ENCODE measurements around the gene BAG1. TPM values are rescaled to one million over a fixed set of nuclear protein-coding genes. Genes with fewer than 3 reads are reported as not detected.

The BAG1 gene
- total and polyA plus RNA-seq, 2 experiments from 2014 or later, result 44.7 to 55.4 TPM

- H3K36me3 ChIP-seq (ENCODE audit: insufficient read depth), result no peaks in the 10 kb centered on the region
- H3K27ac ChIP-seq (ENCODE audit: low read depth), result no peak overlapping the region
- no peaks in the 10 kb centered on the region for H3K4me1 ChIP-seq (ENCODE audit: insufficient read depth)
- H3K9me2 ChIP-seq (ENCODE audit: insufficient read depth), result no peaks in the 10 kb centered on the region
- H3K27me3 ChIP-seq (ENCODE audit: insufficient read depth), result no peaks in the 10 kb centered on the region
- DNase-seq (ENCODE audit: low spot score), result no peak
- no peak overlapping the region for H3K4me3 ChIP-seq
- H3K4me2 ChIP-seq, result no peak overlapping the region
- ATAC-seq, result no peak; the same call in 2 of the 3 replicates
- Mint-ChIP-seq H3K4me3 (no peak overlapping the region), H3K4me1 (peaks cover 7% of the 10 kb centered on the region), H3K36me3 (ENCODE audit: low read depth) (no peaks in the 10 kb centered on the region), H3K9me3 (no peaks in the 10 kb centered on the region), H3K27ac (no peak overlapping the region), H3K27me3 (ENCODE audit: insufficient read depth, low read depth, poor library complexity) (no peaks in the 10 kb centered on the region)
- no peak for TF ChIP-seq ZNF462 (CRISPR knock-in tag; IDR thresholded peaks at IDR 0.05)
- TF ChIP-seq ZNF331 (CRISPR knock-in tag; IDR thresholded peaks at IDR 0.05; ENCODE audit: low read depth), result no peak
- TF ChIP-seq NANOG (IDR thresholded peaks at IDR 0.05; ENCODE audit: borderline replicate concordance), result no peak
- TF ChIP-seq ETS1 (IDR thresholded peaks at IDR 0.05), result no peak
- no peak for TF ChIP-seq EZH2phosphoT487 (IDR thresholded peaks at IDR 0.05; ENCODE audit: unreplicated experiment)
- TF ChIP-seq EZH2 (IDR thresholded peaks at IDR 0.05; ENCODE audit: low read depth, unreplicated experiment), result no peak
- TF ChIP-seq ZNF114 (CRISPR knock-in tag; IDR thresholded peaks at IDR 0.05), result no peak
- TF ChIP-seq CREB1 (CRISPR knock-in tag; IDR thresholded peaks at IDR 0.05; ENCODE audit: low read depth), result no peak
- no peaks in the 10 kb centered on the region for H3K79me2 ChIP-seq (replicated peaks; ENCODE audit: insufficient read depth)
- 0 out of 2 replicates have a peak overlapping the region, but pooled peaks have one; percentile 32 for H2AFZ ChIP-seq
- no peaks in the 10 kb centered on the region for H3F3A ChIP-seq (replicated peaks; ENCODE audit: low read depth)
- no peaks in the 10 kb centered on the region for H4K20me1 ChIP-seq (replicated peaks; ENCODE audit: insufficient read depth)
Measured at GRCh38 chr9:33221568-33221884, 43.0 kb downstream of the BAG1 start.
